MM.1S (cell line): Measurements from ENCODE around the gene IP6K1.

ENCODE experiments used
- DNase-seq: peaks from one replicate; pipeline ENCODE4 v3.0.0-alpha.2; 2015
- H2AFZ ChIP-seq: fragments of 300-600 bp; sonication (generic); 2 replicates; pipeline ENCODE4 v1.6.0; 2016; ENCODE audit warnings: antibody characterized with exemption, low read length
- H3F3A ChIP-seq: fragments of 300-600 bp; sonication (generic); 2 replicates; pipeline ENCODE4 v1.6.1; 2016; ENCODE audit warnings: mild to moderate bottlenecking, antibody characterized with exemption, low read length, moderate library complexity, mixed read lengths; ENCODE audit not compliant: insufficient read depth
- H3K27ac ChIP-seq: fragments of 300-600 bp; sonication (generic); 2 replicates; pipeline ENCODE4 v1.5.1; 2016; ENCODE audit warnings: mild to moderate bottlenecking, low read length
- H3K27me3 ChIP-seq: fragments of 300-600 bp; sonication (generic); replicated peaks from 2 replicates; pipeline ENCODE4 v1.6.0; 2016; ENCODE audit warnings: low read length; ENCODE audit not compliant: insufficient read depth
- H3K36me3 ChIP-seq: fragments of 300-600 bp; sonication (generic); replicated peaks from 2 replicates; pipeline ENCODE4 v1.6.1; 2016; ENCODE audit warnings: mild to moderate bottlenecking, low read length, mixed read lengths; ENCODE audit not compliant: insufficient read depth
- H3K4me1 ChIP-seq: fragments of 300-600 bp; sonication (generic); 2 replicates; pipeline ENCODE4 v1.6.1; 2016; ENCODE audit warnings: low read length, mixed read lengths
- H3K4me2 ChIP-seq: fragments of 300-600 bp; sonication (generic); 2 replicates; pipeline ENCODE4 v1.6.0; 2016; ENCODE audit warnings: low read depth, low read length
- H3K4me3 ChIP-seq: fragments of 300-600 bp; sonication (generic); 2 replicates; pipeline ENCODE4 v1.5.1; 2016; ENCODE audit warnings: low read length, mixed read lengths
- H3K79me2 ChIP-seq: fragments of 300-600 bp; sonication (generic); 2 replicates; pipeline ENCODE4 v1.6.1; 2016; ENCODE audit warnings: mixed run types, low read length, mixed read lengths
- H3K9ac ChIP-seq: fragments of 300-600 bp; sonication (generic); 2 replicates; pipeline ENCODE4 v1.6.1; 2016; ENCODE audit warnings: low read length, mixed read lengths
- H3K9me2 ChIP-seq: fragments of 300-600 bp; sonication (generic); replicated peaks from 2 replicates; pipeline ENCODE4 v1.6.1; 2016; ENCODE audit warnings: mild to moderate bottlenecking, low read length, mixed read lengths; ENCODE audit not compliant: insufficient read depth
- H3K9me3 ChIP-seq: fragments of 300-600 bp; sonication (generic); replicated peaks from 2 replicates; pipeline ENCODE4 v1.6.1; 2016; ENCODE audit warnings: mild to moderate bottlenecking, low read length, mixed read lengths; ENCODE audit not compliant: insufficient read depth
- H4K20me1 ChIP-seq: fragments of 300-600 bp; sonication (generic); 2 replicates; pipeline ENCODE4 v1.6.1; 2016; ENCODE audit warnings: mild to moderate bottlenecking, low read length, moderate library complexity, mixed read lengths; ENCODE audit not compliant: insufficient read depth
- CTCF ChIP-seq: fragments of 300-600 bp; sonication (generic); IDR thresholded peaks from 2 replicates; pipeline ENCODE4 v1.5.1; 2016; ENCODE audit warnings: antibody characterized with exemption, low read length, mixed read lengths
- EZH2 ChIP-seq: fragments of 300-600 bp; sonication (generic); optimal IDR thresholded peaks from 2 replicates; pipeline ENCODE3; 2017; ENCODE audit warnings: low read depth, mild to moderate bottlenecking, antibody characterized with exemption, low read length, mixed read lengths
- EZH2phosphoT487 ChIP-seq: fragments of 300-600 bp; sonication (generic); IDR thresholded peaks from 2 replicates; pipeline ENCODE4 v1.6.1; 2018; ENCODE audit warnings: antibody characterized with exemption, low read length

Gene IP6K1

GRCh38 chr3:49681232-49681522, 105.2 kb downstream of the IP6K1 start:
- Histone ChIP-seq H4K20me1 (no peaks in the 10 kb centered on the region), H3K9me2 (no peaks in the 10 kb centered on the region), H3K27me3 (no peaks in the 10 kb centered on the region), H3K4me3 (no peak overlapping the region), H3K27ac (no peak overlapping the region), H3K9ac (no peak overlapping the region), H3K4me2 (no peak overlapping the region), H3K4me1 (no peaks in the 10 kb centered on the region), H3K9me3 (no peaks in the 10 kb centered on the region), H3K36me3 (no peaks in the 10 kb centered on the region), H3K79me2 (peaks cover 6% of the 10 kb centered on the region; the same call in 1 of the 2 replicates), H2AFZ (no peak overlapping the region), H3F3A (no peaks in the 10 kb centered on the region)
- DNase-seq, result no peak
- TF ChIP-seq EZH2 (no peak), EZH2phosphoT487 (no peak), CTCF (no peak)

- Histone ChIP-seq H3K79me2 (peaks cover 11% of the 10 kb centered on the region; the same call in 1 of the 2 replicates), H3K9me3 (no peaks in the 10 kb centered on the region), H3K9ac (no peak overlapping the region), H3K4me1 (no peaks in the 10 kb centered on the region), H3K4me3 (no peak overlapping the region), H3K9me2 (no peaks in the 10 kb centered on the region), H3K36me3 (no peaks in the 10 kb centered on the region), H3K27ac (no peak overlapping the region), H3K4me2 (no peak overlapping the region), H3K27me3 (no peaks in the 10 kb centered on the region), H2AFZ (no peak overlapping the region), H3F3A (no peaks in the 10 kb centered on the region), H4K20me1 (no peaks in the 10 kb centered on the region)
- no peak for TF ChIP-seq CTCF
- TF ChIP-seq EZH2, result no peak
- TF ChIP-seq EZH2phosphoT487, result no peak
- no peak for DNase-seq
Observed at GRCh38 chr3:49680493-49681231, 105.7 kb downstream of the IP6K1 start.

DNA sequence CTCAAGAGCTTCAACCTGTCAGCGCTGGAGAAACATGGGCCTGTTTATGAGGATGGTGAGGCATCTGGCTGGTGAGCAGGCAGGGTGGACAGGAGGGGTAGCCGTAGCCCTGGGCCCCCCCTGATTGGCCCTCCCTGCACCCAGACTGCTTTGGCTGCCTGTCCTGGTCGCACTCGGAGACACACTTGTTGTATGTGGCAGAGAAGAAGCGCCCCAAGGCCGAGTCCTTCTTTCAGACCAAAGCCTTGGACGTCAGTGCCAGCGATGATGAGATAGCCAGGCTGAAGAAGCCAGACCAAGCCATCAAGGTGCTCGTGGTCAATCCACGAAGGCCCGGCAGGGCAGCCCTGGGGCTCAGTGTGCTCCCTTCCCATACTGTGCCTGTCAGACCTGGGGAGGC, 110.4 kb downstream of the IP6K1 start:
- Histone ChIP-seq H2AFZ (no peak overlapping the region), H3K9me3 (no peaks in the 10 kb centered on the region), H3K4me3 (no peak overlapping the region), H3F3A (0 out of 2 replicates have a peak, but pooled peaks cover 10% of the 10 kb centered on the region), H3K27me3 (no peaks in the 10 kb centered on the region), H3K36me3 (no peaks in the 10 kb centered on the region), H3K79me2 (peaks cover 31% of the 10 kb centered on the region), H3K27ac (no peak overlapping the region), H3K9me2 (no peaks in the 10 kb centered on the region), H3K4me2 (no peak overlapping the region), H3K9ac (no peak overlapping the region), H3K4me1 (0 out of 2 replicates have a peak, but pooled peaks cover 3% of the 10 kb centered on the region), H4K20me1 (no peaks in the 10 kb centered on the region)
- no peak for DNase-seq
- TF ChIP-seq EZH2, result no peak
- no peak for TF ChIP-seq EZH2phosphoT487
- TF ChIP-seq CTCF, result no peak
